NCI-H2227 (cell line): Measurements from ENCODE around the gene SYNM.

Experiments
- DNase-seq: peaks from one replicate; lab custom pipeline; 2025; ENCODE audit not compliant: unreplicated experiment; lab: John Stamatoyannopoulos, UW

The SYNM gene

GRCh38 chr15:99121691-99122410 is 17.0 kb downstream of the SYNM start:
- DNase-seq: no peak

GRCh38 chr15:99122831-99123712 is 18.2 kb downstream of the SYNM start:
- DNase-seq: no peak

GRCh38 chr15:99123713-99124451 is 19.0 kb downstream of the SYNM start:
- peak; percentile 80 for DNase-seq

GRCh38 chr15:99124641-99125040 is 19.8 kb downstream of the SYNM start:
- no peak for DNase-seq

- no peak for DNase-seq
Observed at GRCh38 chr15:99125061-99125891, 20.4 kb downstream of the SYNM start.

GRCh38 chr15:99126131-99126588 is 21.3 kb downstream of the SYNM start:
- DNase-seq: no peak

GRCh38 chr15:99126930-99127329 is 22.1 kb downstream of the SYNM start:
- no peak for DNase-seq

- no peak for DNase-seq
Observed at GRCh38 chr15:99127773-99128172, 22.9 kb downstream of the SYNM start.

- DNase-seq: no peak
Observed at GRCh38 chr15:99128411-99128810, 23.5 kb downstream of the SYNM start.

- no peak for DNase-seq
Observed at GRCh38 chr15:99129644-99130043, 24.8 kb downstream of the SYNM start.

GRCh38 chr15:99130314-99130713 is 25.4 kb downstream of the SYNM start:
- DNase-seq: no peak

GRCh38 chr15:99130765-99131440 is 26.0 kb downstream of the SYNM start:
- no peak for DNase-seq

GRCh38 chr15:99131441-99132023 is 26.7 kb downstream of the SYNM start:
- no peak for DNase-seq

- no peak for DNase-seq
Observed at GRCh38 chr15:99132122-99132521, 27.2 kb downstream of the SYNM start.

- DNase-seq: no peak
Observed at GRCh38 chr15:99132634-99133287, 27.9 kb downstream of the SYNM start.

GRCh38 chr15:99134317-99134821 is 29.5 kb downstream of the SYNM start:
- DNase-seq: no peak

- DNase-seq: no peak
Observed at GRCh38 chr15:99135194-99135593, 30.3 kb downstream of the SYNM start.

GRCh38 chr15:99137111-99137546 is 32.2 kb downstream of the SYNM start:
- no peak for DNase-seq

- no peak for DNase-seq
Observed at GRCh38 chr15:99137877-99138276, 33.0 kb downstream of the SYNM start.
